Liver (tissue), 9 donors: ENCODE data around the gene TMEM43. TPM values are rescaled to one million over a fixed set of nuclear protein-coding genes. Genes with fewer than 3 reads are reported as not detected.

Source experiments
- DNase-seq: peaks from one replicate; pipeline ENCODE4 v3.0.0-alpha.2; 2017; ENCODE audit warnings: low spot score
- H3K27ac ChIP-seq, 2 donors: one replicate each; pipeline ENCODE4 v1.7.0; 2013; ENCODE audit warnings: inconsistent platforms in 2 of 2, low read length in 2 of 2, control low read depth in 1 of 2, low read depth in 1 of 2, mild to moderate bottlenecking in 1 of 2
- H3K27me3 ChIP-seq, 4 donors: one replicate each; pipeline versions ENCODE4 v1.6.1 to v1.7.0; 2013; ENCODE audit warnings: low read length in 3 of 4, inconsistent platforms in 1 of 4, mild to moderate bottlenecking in 1 of 4, moderate library complexity in 1 of 4; ENCODE audit not compliant: control insufficient read depth in 4 of 4, insufficient read depth in 4 of 4
- H3K36me3 ChIP-seq, 4 donors: one replicate each; pipeline versions ENCODE4 v1.6.1 to v1.7.0; 2013; ENCODE audit warnings: low read length in 3 of 4, mild to moderate bottlenecking in 3 of 4, low read depth in 1 of 4, moderate library complexity in 1 of 4; ENCODE audit not compliant: control insufficient read depth in 4 of 4, insufficient read depth in 3 of 4
- H3K4me1 ChIP-seq, 4 donors: one replicate each; pipeline versions ENCODE4 v1.6.1 to v1.7.0; 2013; ENCODE audit warnings: low read length in 3 of 4, mild to moderate bottlenecking in 3 of 4, moderate library complexity in 1 of 4; ENCODE audit not compliant: control insufficient read depth in 4 of 4, insufficient read depth in 4 of 4
- H3K4me3 ChIP-seq, 3 donors: one replicate each; pipeline versions ENCODE4 v1.6.1 to v1.7.0; 2013; ENCODE audit warnings: low read length in 3 of 3, control low read depth in 1 of 3, low read depth in 1 of 3, mild to moderate bottlenecking in 1 of 3
- H3K9ac ChIP-seq, 2 donors: one replicate each; pipeline ENCODE4 v1.7.0; 2013; ENCODE audit warnings: low read length in 2 of 2, mild to moderate bottlenecking in 2 of 2, moderate library complexity in 2 of 2, control low read depth in 1 of 2, low read depth in 1 of 2
- H3K9me3 ChIP-seq, 4 donors: one replicate each; pipeline versions ENCODE4 v1.6.1 to v1.7.0; 2013; ENCODE audit warnings: low read length in 3 of 4; ENCODE audit not compliant: control insufficient read depth in 4 of 4
- ATF3 ChIP-seq: IDR thresholded peaks from 2 replicates; pipeline ENCODE4 v1.6.1; 2016; ENCODE audit warnings: antibody characterized with exemption
- CTCF ChIP-seq: fragments of 150-350 bp; IDR thresholded peaks from 2 replicates; pipeline ENCODE4 v1.5.1; 2017; ENCODE audit warnings: improper control_type of control experiment, low read depth, low read length; ENCODE audit not compliant: missing input control
- EGR1 ChIP-seq, 2 donors: IDR thresholded peaks; 2 replicates each; pipeline ENCODE4 v1.6.1; 2016 to 2018; ENCODE audit warnings: antibody characterized with exemption in 2 of 2, low read depth in 2 of 2
- FOXA1 ChIP-seq: IDR thresholded peaks from 2 replicates; pipeline ENCODE4 v1.6.1; 2016; ENCODE audit warnings: antibody characterized with exemption
- GABPA ChIP-seq, 2 donors: IDR thresholded peaks in 1 of 2; conservative IDR thresholded peaks in 1 of 2; 2 replicates each; pipeline ENCODE4 v1.6.1; 2016; ENCODE audit warnings: antibody characterized with exemption in 2 of 2, mild to moderate bottlenecking in 1 of 2, moderate library complexity in 1 of 2
- HNF4A ChIP-seq, 2 donors: conservative IDR thresholded peaks; 2 replicates each; pipeline ENCODE4 v1.6.1; 2016; ENCODE audit warnings: antibody characterized with exemption in 2 of 2, mild to moderate bottlenecking in 2 of 2
- HNF4G ChIP-seq: IDR thresholded peaks from 2 replicates; pipeline ENCODE4 v1.6.1; 2016; ENCODE audit warnings: antibody characterized with exemption
- JUND ChIP-seq, 2 donors: IDR thresholded peaks; 2 replicates each; pipeline ENCODE4 v1.6.1; 2016; ENCODE audit warnings: antibody characterized with exemption in 2 of 2
- MAX ChIP-seq: IDR thresholded peaks from 2 replicates; pipeline ENCODE4 v1.6.1; 2016; ENCODE audit warnings: antibody characterized with exemption
- NR2F2 ChIP-seq: IDR thresholded peaks from 2 replicates; pipeline ENCODE4 v1.6.1; 2016; ENCODE audit warnings: antibody characterized with exemption
- RAD21 ChIP-seq, 2 donors: IDR thresholded peaks; 2 replicates each; pipeline ENCODE4 v1.6.1; 2016; ENCODE audit warnings: antibody characterized with exemption in 2 of 2, mild to moderate bottlenecking in 2 of 2
- REST ChIP-seq: IDR thresholded peaks from 2 replicates; pipeline ENCODE4 v1.6.1; 2016; ENCODE audit warnings: antibody characterized with exemption, mild to moderate bottlenecking
- RXRA ChIP-seq, 2 donors: IDR thresholded peaks; 2 replicates each; pipeline ENCODE4 v1.6.1; 2017 to 2018; ENCODE audit warnings: antibody characterized with exemption in 2 of 2, mild to moderate bottlenecking in 1 of 2
- SP1 ChIP-seq: IDR thresholded peaks from 2 replicates; pipeline ENCODE4 v1.6.1; 2018; ENCODE audit warnings: antibody characterized with exemption, mild to moderate bottlenecking
- TAF1 ChIP-seq: conservative IDR thresholded peaks from 2 replicates; pipeline ENCODE4 v1.6.1; 2016; ENCODE audit warnings: antibody characterized with exemption, mild to moderate bottlenecking
- YY1 ChIP-seq: IDR thresholded peaks from 2 replicates; pipeline ENCODE4 v1.6.1; 2016; ENCODE audit warnings: antibody characterized with exemption, mild to moderate bottlenecking
- ZBTB33 ChIP-seq: IDR thresholded peaks from 2 replicates; pipeline ENCODE4 v1.6.1; 2016; ENCODE audit warnings: antibody characterized with exemption
- WGBS: extraction: QIAGEN DNeasy Blood & Tissue Kit; methylation state at CpG from one replicate; pipeline ENCODE4 v1.1.7; 2013; 5-methylcytosine and 5-hydroxymethylcytosine counted together
- polyA plus RNA-seq, 2 donors: library from polyadenylated mRNA; stranded (reverse) in 1 of 2; unstranded in 1 of 2; fragments of 200-250 nt in 1 of 2; fragments of >200 nt in 1 of 2; fragmentation: Nextera tagmentation in 1 of 2; extraction: Ambion mirVana in 1 of 2; gene quantifications; one replicate each; pipeline versions ENCODE4 v1.2.1 to v1.2.3, GENCODE V29; 2013 to 2015
- total RNA-seq, 2 donors: library from RNA; depleted of rRNA; stranded (reverse); fragments of >200 nt; gene quantifications; one replicate each; pipeline ENCODE4 v1.2.3, GENCODE V29; 2014
- donor health status: healthy.
- donor health status: healthy.
- donor health status: healthy.
- donor health status: healthy.
- donor health status: healthy.

Gene TMEM43
- total and polyA plus RNA-seq, 4 donors: 7.4 to 15.1 (median 13.5) TPM

- no peak overlapping the region for H3K9ac ChIP-seq
- no peak overlapping the region for H3K27ac ChIP-seq
- DNase-seq: no peak
- peaks cover 6 to 51% (median 34%) of the 10 kb centered on the region in 4 donors for H3K4me1 ChIP-seq
- peaks cover 10 to 58% (median 29%) of the 10 kb centered on the region in 4 donors for H3K36me3 ChIP-seq
- no peaks in the 10 kb centered on the region for H3K9me3 ChIP-seq
- no peak overlapping the region for H3K4me3 ChIP-seq
- WGBS: 96% methylated on average over 5 of the region's 5 CpGs
- H3K27me3 ChIP-seq: no peaks in the 10 kb centered on the region
- no peak for TF ChIP-seq ZBTB33
- no peak for TF ChIP-seq JUND (IDR thresholded peaks at IDR 0.05)
- no peak for TF ChIP-seq REST
- TF ChIP-seq MAX: no peak
- no peak for TF ChIP-seq GABPA (IDR thresholded peaks at IDR 0.05 in 1 of 2, conservative IDR thresholded peaks at IDR 0.05 in 1 of 2)
- TF ChIP-seq ATF3: no peak
- no peak for TF ChIP-seq NR2F2
Measured at GRCh38 chr3:14133876-14134275, 9.0 kb downstream of the TMEM43 start.

GRCh38 chr3:14134291-14134690 is 9.4 kb downstream of the TMEM43 start:
- H3K36me3 ChIP-seq: peaks cover 10 to 58% (median 29%) of the 10 kb centered on the region in 4 donors
- 97% methylated on average over 6 of the region's 6 CpGs for WGBS
- H3K27me3 ChIP-seq: no peaks in the 10 kb centered on the region
- peaks cover 6 to 56% (median 37%) of the 10 kb centered on the region in 4 donors for H3K4me1 ChIP-seq
- H3K9me3 ChIP-seq: no peaks in the 10 kb centered on the region
- DNase-seq: no peak
- H3K4me3 ChIP-seq: no peak overlapping the region
- H3K9ac ChIP-seq: no peak overlapping the region
- no peak overlapping the region for H3K27ac ChIP-seq
- TF ChIP-seq RAD21 (IDR thresholded peaks at IDR 0.05) (no peak), TAF1 (no peak), RXRA (IDR thresholded peaks at IDR 0.05) (no peak), SP1 (no peak), NR2F2 (no peak), HNF4G (no peak), EGR1 (IDR thresholded peaks at IDR 0.05; ENCODE audit: low read depth in 2 of 2) (no peak), JUND (IDR thresholded peaks at IDR 0.05) (no peak), FOXA1 (no peak), ZBTB33 (no peak), YY1 (no peak), REST (no peak), ATF3 (no peak), CTCF (no peak), GABPA (IDR thresholded peaks at IDR 0.05 in 1 of 2, conservative IDR thresholded peaks at IDR 0.05 in 1 of 2) (no peak), HNF4A (conservative IDR thresholded peaks at IDR 0.05) (no peak), MAX (no peak)
